Astrocyte of the spinal cord (primary cell): Measurements from ENCODE around the gene PRR5.

Source experiments
- DNase-seq: peaks from one replicate; pipeline ENCODE4 v3.0.0; 2011; ENCODE audit warnings: low read depth, low spot score
- H3K4me3 ChIP-seq: 2 replicates; pipeline ENCODE4 v1.5.1; 2011; ENCODE audit warnings: low read depth, mild to moderate bottlenecking, low read length, moderate library complexity
- CTCF ChIP-seq: IDR thresholded peaks from 2 replicates; pipeline ENCODE4 v1.5.1; 2012; ENCODE audit warnings: low read depth, mild to moderate bottlenecking, low read length, inconsistent platforms
- in situ Hi-C: cut with HindIII; loops from 2 replicates; pipeline ENCODE4 v1.10.0; 2017; ENCODE audit warnings: low sequenced_read_pairs

Gene PRR5

GRCh38 chr22:44728761-44729324 lies 26.8 kb downstream of the PRR5 start:
- H3K4me3 ChIP-seq: no peak overlapping the region
- DNase-seq: no peak
- TF ChIP-seq CTCF: no peak
- in situ Hi-C loops: no loop called here

- TF ChIP-seq CTCF: peak; percentile 36
- no peak overlapping the region for H3K4me3 ChIP-seq
- in situ Hi-C loops: no loop called here
- DNase-seq: peak; percentile 50
Observed at GRCh38 chr22:44729391-44730021, 27.5 kb downstream of the PRR5 start.

- no peak for DNase-seq
- in situ Hi-C loops: no loop called here
Observed at GRCh38 chr22:44730022-44730393, 28.0 kb downstream of the PRR5 start.

GRCh38 chr22:44730490-44731356 lies 28.7 kb downstream of the PRR5 start:
- no peak overlapping the region for H3K4me3 ChIP-seq
- in situ Hi-C loops: no loop called here
- DNase-seq: no peak
- no peak for TF ChIP-seq CTCF

More at GRCh38 chr22:44730022-44730393, 28.0 kb downstream of the PRR5 start:
- no peak overlapping the region for H3K4me3 ChIP-seq
- TF ChIP-seq CTCF: no peak

- H3K4me3 ChIP-seq: no peak overlapping the region
- TF ChIP-seq CTCF: no peak
- DNase-seq: no peak
- in situ Hi-C loops: no loop called here
Observed at GRCh38 chr22:44731357-44731970, 29.5 kb downstream of the PRR5 start.

- H3K4me3 ChIP-seq: no peak overlapping the region
- in situ Hi-C loops: no loop called here
- TF ChIP-seq CTCF: no peak
- no peak for DNase-seq
Observed at GRCh38 chr22:44732017-44732561, 30.1 kb downstream of the PRR5 start.
